Endodermal cell (in vitro differentiated cells): Measurements from ENCODE around the gene SLC24A3. TPM values are rescaled to one million over a fixed set of nuclear protein-coding genes. Genes with fewer than 3 reads are reported as not detected.

Experiments
- DNase-seq: peaks from one replicate; pipeline ENCODE4 v3.0.0-alpha.2; 2017
- H3K27ac ChIP-seq: 2 replicates; pipeline ENCODE4 v1.5.1; 2013; ENCODE audit warnings: mild to moderate bottlenecking, low read depth, low read length, moderate library complexity
- H3K27me3 ChIP-seq: 2 replicates; pipeline ENCODE4 v1.6.1; 2013; ENCODE audit warnings: mild to moderate bottlenecking, low read length, moderate library complexity; ENCODE audit not compliant: insufficient read depth, control insufficient read depth, poor library complexity, severe bottlenecking
- H3K36me3 ChIP-seq: 2 replicates; pipeline ENCODE4 v1.7.0; 2013; ENCODE audit warnings: mild to moderate bottlenecking, low read length, moderate library complexity; ENCODE audit not compliant: control insufficient read depth, insufficient read depth
- H3K4me1 ChIP-seq: one replicate; pipeline ENCODE4 v1.7.0; 2013; ENCODE audit warnings: low read length; ENCODE audit not compliant: control insufficient read depth, insufficient read depth
- H3K4me3 ChIP-seq: 2 replicates; pipeline ENCODE4 v1.5.1; 2013; ENCODE audit warnings: mild to moderate bottlenecking, low read length, moderate library complexity
- H3K9ac ChIP-seq: 2 replicates; pipeline ENCODE4 v1.6.1; 2013; ENCODE audit warnings: mild to moderate bottlenecking, low read length, moderate library complexity; ENCODE audit not compliant: poor library complexity, severe bottlenecking; ENCODE audit errors: extremely low read depth
- H3K9me3 ChIP-seq: 2 replicates; pipeline ENCODE4 v1.6.1; 2013; ENCODE audit warnings: mild to moderate bottlenecking, low read length, moderate library complexity; ENCODE audit not compliant: control insufficient read depth
- H3K27ac Mint-ChIP-seq: 2 replicates; pipeline ENCODE4 v1.8.0; 2020; ENCODE audit warnings: mixed read lengths
- H3K27me3 Mint-ChIP-seq: 2 replicates; pipeline ENCODE4 v1.8.0; 2021; ENCODE audit warnings: mild to moderate bottlenecking, mixed read lengths; ENCODE audit not compliant: insufficient read depth
- H3K36me3 Mint-ChIP-seq: 2 replicates; pipeline ENCODE4 v1.8.0; 2020; ENCODE audit warnings: low read depth, mixed read lengths
- H3K4me1 Mint-ChIP-seq: 2 replicates; pipeline ENCODE4 v1.8.0; 2020; ENCODE audit warnings: mixed read lengths
- H3K4me3 Mint-ChIP-seq: 2 replicates; pipeline ENCODE4 v1.8.0; 2020; ENCODE audit warnings: mild to moderate bottlenecking, moderate library complexity, mixed read lengths
- H3K9me3 Mint-ChIP-seq: 2 replicates; pipeline ENCODE4 v1.8.0; 2020; ENCODE audit warnings: mild to moderate bottlenecking, mixed read lengths
- WGBS, 2 experiments: methylation state at CpG; one replicate each; pipeline versions ENCODE4 v1.1.5 to v1.1.7; 2013; ENCODE audit warnings: missing lambda C conversion rate in 2 of 2, mixed read lengths in 1 of 2; ENCODE audit not compliant: insufficient coverage in 1 of 2, insufficient read length in 1 of 2; 5-methylcytosine and 5-hydroxymethylcytosine counted together
- total RNA-seq, 2 donors: library from RNA; stranded (reverse); fragmentation: NEBNext Ultra II Directional in 1 of 2; extraction: Animal tissue kit (Norgen Biotek cat#: 25700) in 1 of 2; gene quantifications; 2 replicates in 1 of 2; 3 replicates in 1 of 2; pipeline ENCODE4 v1.2.1, GENCODE V29; 2021
- TF ChIP-seq, protein P1 (sequence below): fragments of 200-600 bp; sonication (generic); conservative IDR thresholded peaks from 2 replicates; pipeline ENCODE4 v1.5.0; 2021; ENCODE audit warnings: antibody characterized with exemption, mild to moderate bottlenecking

The SLC24A3 gene
- total RNA-seq, 2 donors from 2014 or later, result 1.5 to 1.8 TPM

DNA sequence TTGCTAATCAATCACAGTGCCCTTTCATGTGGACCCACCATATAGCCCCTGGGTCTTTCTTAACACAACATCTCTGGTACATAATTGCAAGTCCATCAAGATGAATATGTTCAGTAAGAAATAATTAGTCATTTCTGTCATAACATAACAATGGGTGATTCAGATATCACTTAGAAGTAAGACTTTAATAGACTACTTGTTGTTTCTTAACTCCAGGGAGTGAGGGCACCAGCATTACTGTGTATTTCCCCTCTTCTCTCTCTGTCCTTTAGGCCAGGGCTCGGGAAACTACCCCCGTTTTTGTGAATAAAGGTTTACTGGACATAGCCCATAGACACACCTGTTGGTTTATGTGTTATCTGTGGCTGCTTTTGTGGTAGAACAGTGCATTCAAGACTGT, 123.5 kb downstream of the SLC24A3 start:
- WGBS, 2 experiments, result 92 to 100% methylated on average over 2 of the region's 2 CpGs
- Histone ChIP-seq H3K27me3 (no peaks in the 10 kb centered on the region), H3K4me3 (no peak overlapping the region), H3K27ac (no peak overlapping the region), H3K9me3 (no peaks in the 10 kb centered on the region), H3K4me1 (no peaks in the 10 kb centered on the region), H3K9ac (no peak overlapping the region), H3K36me3 (no peaks in the 10 kb centered on the region)
- Mint-ChIP-seq H3K4me3 (no peak overlapping the region), H3K4me1 (no peaks in the 10 kb centered on the region), H3K36me3 (no peaks in the 10 kb centered on the region), H3K27ac (no peak overlapping the region), H3K27me3 (no peaks in the 10 kb centered on the region), H3K9me3 (no peaks in the 10 kb centered on the region)
- DNase-seq, result no peak
- TF ChIP-seq, protein P1, sequence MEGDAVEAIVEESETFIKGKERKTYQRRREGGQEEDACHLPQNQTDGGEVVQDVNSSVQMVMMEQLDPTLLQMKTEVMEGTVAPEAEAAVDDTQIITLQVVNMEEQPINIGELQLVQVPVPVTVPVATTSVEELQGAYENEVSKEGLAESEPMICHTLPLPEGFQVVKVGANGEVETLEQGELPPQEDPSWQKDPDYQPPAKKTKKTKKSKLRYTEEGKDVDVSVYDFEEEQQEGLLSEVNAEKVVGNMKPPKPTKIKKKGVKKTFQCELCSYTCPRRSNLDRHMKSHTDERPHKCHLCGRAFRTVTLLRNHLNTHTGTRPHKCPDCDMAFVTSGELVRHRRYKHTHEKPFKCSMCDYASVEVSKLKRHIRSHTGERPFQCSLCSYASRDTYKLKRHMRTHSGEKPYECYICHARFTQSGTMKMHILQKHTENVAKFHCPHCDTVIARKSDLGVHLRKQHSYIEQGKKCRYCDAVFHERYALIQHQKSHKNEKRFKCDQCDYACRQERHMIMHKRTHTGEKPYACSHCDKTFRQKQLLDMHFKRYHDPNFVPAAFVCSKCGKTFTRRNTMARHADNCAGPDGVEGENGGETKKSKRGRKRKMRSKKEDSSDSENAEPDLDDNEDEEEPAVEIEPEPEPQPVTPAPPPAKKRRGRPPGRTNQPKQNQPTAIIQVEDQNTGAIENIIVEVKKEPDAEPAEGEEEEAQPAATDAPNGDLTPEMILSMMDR, result no peak

DNA sequence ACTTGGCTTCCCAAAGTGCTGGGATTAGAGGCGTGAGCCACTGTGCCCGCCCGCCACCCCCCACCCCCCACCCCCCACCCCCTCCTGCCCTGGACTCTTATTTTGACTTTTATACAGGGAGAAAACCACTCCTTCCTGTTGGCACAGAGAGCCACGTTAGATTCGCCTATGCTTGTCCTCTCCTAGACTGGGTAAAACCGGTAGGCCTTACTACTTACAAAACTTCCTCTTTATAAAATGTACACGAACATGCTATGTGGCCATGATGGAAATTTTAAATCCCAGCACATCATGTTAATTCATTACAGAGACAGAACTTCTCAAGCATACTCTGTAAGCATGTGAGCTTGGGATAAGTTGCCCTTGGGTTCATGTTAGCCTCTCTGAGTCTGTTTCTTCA, 124.2 kb downstream of the SLC24A3 start:
- Mint-ChIP-seq H3K4me1 (no peaks in the 10 kb centered on the region), H3K27ac (no peak overlapping the region), H3K9me3 (no peaks in the 10 kb centered on the region), H3K36me3 (no peaks in the 10 kb centered on the region), H3K4me3 (no peak overlapping the region), H3K27me3 (no peaks in the 10 kb centered on the region)
- Histone ChIP-seq H3K36me3 (no peaks in the 10 kb centered on the region), H3K4me1 (no peaks in the 10 kb centered on the region), H3K4me3 (no peak overlapping the region), H3K9me3 (no peaks in the 10 kb centered on the region), H3K9ac (no peak overlapping the region), H3K27me3 (no peaks in the 10 kb centered on the region), H3K27ac (no peak overlapping the region)
- DNase-seq, result no peak
- TF ChIP-seq, protein P1, result no peak
- WGBS, 2 experiments, result 83 to 88% methylated on average over 2 to 4 of the region's 7 CpGs

DNA sequence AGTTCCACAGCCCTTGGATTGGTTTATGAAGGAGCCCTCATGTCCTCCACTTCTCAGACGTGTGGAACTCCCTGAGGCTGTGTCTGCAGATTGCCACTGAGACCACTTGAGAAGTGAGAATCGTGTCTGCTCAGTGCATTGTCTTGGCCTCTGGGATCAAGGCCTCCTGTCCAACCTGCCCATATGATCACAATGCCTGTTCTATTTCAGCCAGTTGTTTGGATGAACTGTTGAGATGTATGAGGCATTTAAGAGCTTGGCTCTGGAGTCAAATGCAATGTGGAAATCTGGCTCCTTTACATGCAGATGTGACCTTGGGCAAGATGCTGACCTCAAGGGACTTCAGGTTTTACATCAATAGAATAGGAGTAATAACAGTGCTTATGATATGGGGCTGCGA, 125.9 kb downstream of the SLC24A3 start:
- no peak overlapping the region for H3K27ac ChIP-seq
- WGBS, 2 experiments, result 75 to 93% methylated on average over 2 to 3 of the region's 3 CpGs
- no peaks in the 10 kb centered on the region for H3K27me3 Mint-ChIP-seq
- H3K4me1 ChIP-seq, result no peaks in the 10 kb centered on the region
- H3K4me1 Mint-ChIP-seq, result no peaks in the 10 kb centered on the region
- H3K9me3 ChIP-seq, result no peaks in the 10 kb centered on the region
- H3K36me3 Mint-ChIP-seq, result no peaks in the 10 kb centered on the region
- H3K27ac Mint-ChIP-seq, result no peak overlapping the region
- no peaks in the 10 kb centered on the region for H3K27me3 ChIP-seq
- H3K36me3 ChIP-seq, result no peaks in the 10 kb centered on the region
- H3K9me3 Mint-ChIP-seq, result no peaks in the 10 kb centered on the region
- no peak overlapping the region for H3K4me3 Mint-ChIP-seq
- H3K9ac ChIP-seq, result no peak overlapping the region
- no peak overlapping the region for H3K4me3 ChIP-seq
- TF ChIP-seq, protein P1, result no peak
- no peak for DNase-seq
